Raji (cell line): Measurements from ENCODE around the gene RAPGEF3.

ENCODE experiments used
- POLR2A ChIP-seq: IDR thresholded peaks from 2 replicates; pipeline ENCODE4 v1.6.1; 2011; ENCODE audit warnings: low read depth, low read length, control low read depth; ENCODE audit not compliant: insufficient read depth

Gene RAPGEF3

DNA sequence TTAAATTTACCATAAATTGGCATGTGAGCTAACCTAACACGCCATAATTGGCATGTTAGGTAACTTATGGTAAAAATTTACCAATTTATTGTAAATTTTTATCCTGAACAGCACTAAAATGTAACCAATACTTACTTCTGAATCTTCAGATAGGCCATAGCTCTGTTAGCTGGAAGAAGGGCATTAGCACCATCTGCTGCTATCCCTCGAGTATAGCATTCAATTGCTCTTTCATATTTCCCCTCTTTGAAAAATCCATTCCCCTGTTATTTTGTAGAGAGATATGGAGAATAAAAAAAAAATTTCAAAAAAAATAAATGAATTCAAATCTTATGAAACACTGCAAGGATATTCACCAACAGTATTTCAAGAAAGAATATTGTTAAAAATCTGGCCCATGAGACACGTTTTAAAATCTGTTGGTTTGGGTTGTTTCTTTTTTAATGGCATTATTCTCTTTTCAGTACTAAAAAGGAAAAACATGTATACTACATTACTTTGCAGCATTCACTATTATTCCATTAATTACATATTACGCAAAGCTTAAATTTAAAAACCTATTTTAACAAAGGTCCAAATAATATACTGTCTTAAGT, 71.9 kb downstream of the RAPGEF3 start:
- TF ChIP-seq POLR2A = no peak
